ENCODE data around the gene ITPKC.

ITPKC gene

GRCh38 chr19:40733149-40733548, 16.2 kb downstream of the ITPKC start:
- no peak for TF ChIP-seq CTCF (IDR thresholded peaks at IDR 0.05; ENCODE audit: borderline replicate concordance, insufficient read depth, low read depth, low read length)
- H3K4me3 ChIP-seq (ENCODE audit: low read depth, low read length) = no peak overlapping the region

DNA sequence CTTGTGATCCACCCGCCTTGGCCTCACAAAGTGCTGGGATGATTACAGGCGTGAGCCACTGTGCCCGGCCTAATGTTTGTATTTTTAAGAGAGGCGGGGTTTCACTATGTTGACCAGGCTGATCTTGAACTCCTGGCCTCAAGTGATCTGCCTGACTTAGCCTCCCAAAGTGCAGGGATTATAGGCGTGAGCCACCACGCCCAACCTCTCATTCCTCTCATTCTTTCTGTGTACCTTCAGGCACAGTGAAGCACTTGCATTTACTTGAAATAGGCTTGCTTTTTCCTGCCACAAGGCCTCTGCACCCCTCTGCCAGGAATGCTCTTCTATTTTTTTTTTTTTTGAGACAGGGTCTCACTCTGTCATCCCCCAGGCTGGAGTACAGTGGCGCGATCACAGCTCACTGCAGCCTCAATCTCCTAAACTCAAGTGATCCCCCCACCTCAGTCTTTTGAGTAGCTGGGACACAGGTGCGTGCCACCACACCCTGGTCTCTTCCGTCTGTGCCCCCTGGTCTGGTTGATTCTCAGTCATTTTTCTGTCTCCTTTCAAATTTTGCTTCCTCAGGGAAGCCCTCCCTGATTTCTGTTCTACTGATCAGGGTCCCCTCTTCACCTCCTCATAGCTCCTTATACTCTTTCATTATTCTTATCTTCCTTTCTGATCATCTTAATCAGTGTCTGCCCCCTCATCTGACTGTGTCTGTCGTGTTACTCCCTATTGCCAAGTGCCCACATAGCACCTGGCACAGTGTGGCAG, 18.3 kb downstream of the ITPKC start:
- no peak overlapping the region for H3K4me3 ChIP-seq (ENCODE audit: low read depth, low read length)
- no peak for TF ChIP-seq CTCF (IDR thresholded peaks at IDR 0.05; ENCODE audit: borderline replicate concordance, insufficient read depth, low read depth, low read length)

DNA sequence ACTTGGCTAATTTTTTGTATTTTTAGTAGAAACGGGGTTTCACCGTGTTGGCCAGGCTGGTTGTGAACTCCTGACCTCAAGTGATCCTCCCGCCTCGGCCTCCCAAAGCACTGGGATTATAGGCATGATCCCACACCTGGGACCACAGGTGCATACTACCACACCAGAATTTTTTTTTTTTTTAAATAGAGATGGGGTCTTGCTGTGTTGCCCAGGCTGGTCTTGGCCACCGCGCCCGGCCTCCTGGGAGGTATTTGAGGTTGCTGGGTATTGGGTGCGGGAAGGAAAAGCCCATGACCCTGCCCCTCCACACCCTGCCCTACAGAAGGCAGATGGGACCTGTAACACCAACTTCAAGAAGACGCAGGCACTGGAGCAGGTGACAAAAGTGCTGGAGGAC, 19.7 kb downstream of the ITPKC start:
- H3K4me3 ChIP-seq (ENCODE audit: low read depth, low read length) = no peak overlapping the region
- TF ChIP-seq CTCF (IDR thresholded peaks at IDR 0.05; ENCODE audit: borderline replicate concordance, insufficient read depth, low read depth, low read length) = no peak

- no peak overlapping the region for H3K4me3 ChIP-seq (ENCODE audit: low read depth, low read length)
- TF ChIP-seq CTCF (IDR thresholded peaks at IDR 0.05; ENCODE audit: borderline replicate concordance, insufficient read depth, low read depth, low read length) = no peak
Measured at GRCh38 chr19:40737102-40737644, 20.3 kb downstream of the ITPKC start.

- H3K4me3 ChIP-seq (ENCODE audit: low read depth, low read length) = no peak overlapping the region
- no peak for TF ChIP-seq CTCF (IDR thresholded peaks at IDR 0.05; ENCODE audit: borderline replicate concordance, insufficient read depth, low read depth, low read length)
Measured at GRCh38 chr19:40739030-40739839, 22.3 kb downstream of the ITPKC start.

- TF ChIP-seq CTCF (IDR thresholded peaks at IDR 0.05; ENCODE audit: borderline replicate concordance, insufficient read depth, low read depth, low read length) = no peak
- no peak overlapping the region for H3K4me3 ChIP-seq (ENCODE audit: low read depth, low read length)
Measured at GRCh38 chr19:40739871-40740703, 23.2 kb downstream of the ITPKC start.
